ENCODE measurements around the gene MRPL32.

Gene MRPL32

GRCh38 chr7:42928754-42929153 lies 3.4 kb upstream of the MRPL32 start:
- DNase-seq = no peak

GRCh38 chr7:42929449-42929848 lies 2.7 kb upstream of the MRPL32 start:
- no peak for DNase-seq

GRCh38 chr7:42930889-42931288 lies 1.3 kb upstream of the MRPL32 start:
- DNase-seq = no peak

- no peak for DNase-seq
These were observed 736 bp upstream of the MRPL32 start for GRCh38 chr7:42931447-42931833.

GRCh38 chr7:42932811-42933591 lies 825 bp downstream of the MRPL32 start:
- peak; percentile 35 for DNase-seq

GRCh38 chr7:42934291-42934690 lies 2.1 kb downstream of the MRPL32 start:
- DNase-seq = no peak

- DNase-seq = no peak
These were observed 3.7 kb downstream of the MRPL32 start for GRCh38 chr7:42935861-42936260.

GRCh38 chr7:42939457-42940240 lies 7.5 kb downstream of the MRPL32 start:
- no peak for DNase-seq

GRCh38 chr7:42940985-42941847 lies 9.0 kb downstream of the MRPL32 start:
- peak; percentile 42 for DNase-seq

- DNase-seq = no peak
These were observed 13.8 kb downstream of the MRPL32 start for GRCh38 chr7:42945821-42946626.

- DNase-seq = no peak
These were observed 14.4 kb downstream of the MRPL32 start for GRCh38 chr7:42946627-42946950.

- no peak for DNase-seq
These were observed 15.3 kb downstream of the MRPL32 start for GRCh38 chr7:42947521-42947920.

GRCh38 chr7:42950417-42950816 lies 18.2 kb downstream of the MRPL32 start:
- DNase-seq = no peak

- no peak for DNase-seq
These were observed 20.2 kb downstream of the MRPL32 start for GRCh38 chr7:42952328-42952727.

GRCh38 chr7:42953994-42954393 lies 21.8 kb downstream of the MRPL32 start:
- no peak for DNase-seq

- DNase-seq = no peak
These were observed 23.9 kb downstream of the MRPL32 start for GRCh38 chr7:42956062-42956461.

GRCh38 chr7:42959549-42959948 lies 27.4 kb downstream of the MRPL32 start:
- no peak for DNase-seq

- DNase-seq = no peak
These were observed 28.6 kb downstream of the MRPL32 start for GRCh38 chr7:42960762-42961161.

GRCh38 chr7:42961170-42961569 lies 29.0 kb downstream of the MRPL32 start:
- DNase-seq = no peak

GRCh38 chr7:42964293-42964692 lies 32.1 kb downstream of the MRPL32 start:
- DNase-seq = no peak

GRCh38 chr7:42964849-42965805 lies 33.0 kb downstream of the MRPL32 start:
- DNase-seq = no peak
